HG03521 (cell line): ENCODE measurements around the gene IRF2BP2.
"Not testable (repeated sequence)": the region's sequence is repeated elsewhere in the genome, so short reads cannot be mapped to it uniquely, and the experiment has no call there.

ENCODE experiments used
- ATAC-seq: cut with Tn5 transposase; IDR thresholded peaks from one replicate; pipeline ENCODE4 v1.9.1; 2021; ENCODE audit warnings: mild to moderate bottlenecking, moderate library complexity; ENCODE audit not compliant: unreplicated experiment

IRF2BP2 gene

DNA sequence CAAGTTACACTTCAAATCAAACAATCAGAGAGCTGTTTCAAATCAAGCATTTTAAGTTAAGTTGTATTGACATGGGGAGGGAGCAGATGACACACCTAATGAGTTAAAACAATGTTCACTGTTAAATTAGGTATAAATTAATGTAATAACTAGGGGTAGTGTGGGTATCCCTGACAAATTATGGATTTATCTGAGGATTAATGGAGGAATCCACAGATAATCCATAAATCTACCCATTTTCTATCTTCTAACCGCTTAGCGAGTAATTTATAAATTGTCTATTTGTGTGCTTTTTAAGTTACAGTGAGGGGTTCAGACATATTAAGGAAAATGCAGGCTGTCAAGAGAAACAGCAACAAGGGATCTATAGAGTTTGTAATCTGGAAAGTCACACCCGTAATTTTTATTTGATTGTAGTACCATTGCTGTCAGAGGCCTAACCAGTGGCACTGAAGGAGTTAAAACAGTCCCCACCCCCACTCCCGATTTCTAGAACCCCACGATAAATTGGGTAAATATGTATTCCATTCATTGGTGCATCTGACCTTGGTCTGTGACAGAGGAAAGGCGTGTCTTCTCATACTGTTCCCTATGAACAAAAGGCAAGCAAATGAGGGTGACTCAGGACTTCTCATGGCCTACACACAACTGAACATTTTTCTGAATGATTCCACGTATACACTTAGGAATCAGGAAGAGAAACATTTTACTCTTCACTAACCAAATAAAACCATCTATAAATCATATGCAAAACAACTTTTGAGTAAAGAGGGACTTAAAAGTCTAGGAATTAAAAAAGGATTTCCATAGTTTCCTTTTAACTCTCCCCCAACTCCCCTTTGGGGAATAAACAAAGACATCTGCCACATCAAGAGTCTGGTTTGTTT is 7.4 kb downstream of the IRF2BP2 start:
- ATAC-seq = no peak

DNA sequence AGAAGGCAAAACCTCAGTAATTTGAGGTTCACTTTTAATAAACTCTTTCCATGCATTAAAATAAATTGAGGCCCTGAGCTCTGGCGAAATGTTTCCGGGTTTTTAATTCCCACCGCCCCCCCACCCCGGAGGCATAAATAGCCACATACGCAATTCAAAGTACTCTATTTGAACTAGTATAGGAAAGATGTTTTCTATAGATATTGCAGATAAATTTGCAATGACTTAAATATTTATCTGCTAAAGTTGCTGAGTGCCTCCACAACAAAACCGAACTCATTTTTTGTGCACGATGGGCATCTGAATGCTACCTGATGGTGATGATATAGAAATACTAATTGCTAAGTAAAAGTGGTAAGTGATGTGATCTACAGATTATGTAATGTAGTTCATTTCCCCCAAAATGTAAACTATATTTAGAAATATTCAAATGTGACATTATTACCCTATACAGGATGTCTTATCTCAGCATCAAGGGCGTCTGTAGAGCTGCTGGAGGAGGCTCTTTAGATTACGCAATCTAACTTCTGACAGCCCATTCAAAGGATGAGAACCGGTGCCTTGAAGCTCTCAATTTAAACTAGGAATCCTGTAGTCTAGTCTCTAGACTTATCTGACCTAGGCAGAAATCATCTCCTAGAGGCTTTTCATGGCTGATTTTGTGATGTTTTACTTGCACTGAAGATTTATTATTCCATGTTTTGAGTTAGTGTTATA is 8.5 kb downstream of the IRF2BP2 start:
- no peak for ATAC-seq

DNA sequence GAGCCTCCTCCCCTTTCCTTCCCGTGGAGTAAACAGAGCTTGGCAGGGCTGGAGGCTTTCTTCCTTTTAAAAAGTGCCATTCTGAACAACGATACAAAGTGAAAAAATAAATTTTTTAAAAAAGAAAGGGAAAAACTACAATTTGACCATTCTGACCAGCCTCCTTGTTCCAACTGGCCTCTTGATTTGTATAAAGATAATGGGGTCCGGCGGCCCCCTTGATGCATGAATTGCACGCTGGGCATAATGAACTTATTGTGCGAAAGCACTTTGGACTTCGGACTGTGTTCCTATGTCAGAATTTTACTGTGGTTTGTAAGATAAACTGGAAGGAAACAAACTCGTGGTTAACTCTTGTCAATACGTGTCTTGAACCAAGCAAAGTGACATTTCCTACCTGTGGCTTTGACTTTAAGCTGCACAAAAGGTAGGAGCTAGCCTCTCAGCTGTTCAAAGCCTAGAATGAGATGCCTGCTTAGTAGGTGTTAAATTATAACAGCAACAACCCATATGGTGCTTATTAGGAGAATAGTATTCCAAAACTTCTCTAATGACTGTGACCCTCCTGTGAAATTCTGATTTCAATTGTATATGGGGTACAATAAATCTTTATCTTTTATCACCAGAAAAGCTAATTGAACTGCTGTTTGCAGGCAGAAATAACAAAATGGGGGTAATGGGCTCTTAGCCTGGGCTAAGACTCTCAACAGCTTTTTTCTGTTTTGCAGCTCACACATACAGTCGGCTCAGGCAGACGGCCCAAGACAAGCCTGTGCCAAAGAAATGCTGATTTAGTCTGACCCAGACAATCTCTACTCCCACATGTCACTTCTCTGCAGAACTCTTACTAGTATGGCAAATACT is 9.3 kb downstream of the IRF2BP2 start:
- no peak for ATAC-seq

DNA sequence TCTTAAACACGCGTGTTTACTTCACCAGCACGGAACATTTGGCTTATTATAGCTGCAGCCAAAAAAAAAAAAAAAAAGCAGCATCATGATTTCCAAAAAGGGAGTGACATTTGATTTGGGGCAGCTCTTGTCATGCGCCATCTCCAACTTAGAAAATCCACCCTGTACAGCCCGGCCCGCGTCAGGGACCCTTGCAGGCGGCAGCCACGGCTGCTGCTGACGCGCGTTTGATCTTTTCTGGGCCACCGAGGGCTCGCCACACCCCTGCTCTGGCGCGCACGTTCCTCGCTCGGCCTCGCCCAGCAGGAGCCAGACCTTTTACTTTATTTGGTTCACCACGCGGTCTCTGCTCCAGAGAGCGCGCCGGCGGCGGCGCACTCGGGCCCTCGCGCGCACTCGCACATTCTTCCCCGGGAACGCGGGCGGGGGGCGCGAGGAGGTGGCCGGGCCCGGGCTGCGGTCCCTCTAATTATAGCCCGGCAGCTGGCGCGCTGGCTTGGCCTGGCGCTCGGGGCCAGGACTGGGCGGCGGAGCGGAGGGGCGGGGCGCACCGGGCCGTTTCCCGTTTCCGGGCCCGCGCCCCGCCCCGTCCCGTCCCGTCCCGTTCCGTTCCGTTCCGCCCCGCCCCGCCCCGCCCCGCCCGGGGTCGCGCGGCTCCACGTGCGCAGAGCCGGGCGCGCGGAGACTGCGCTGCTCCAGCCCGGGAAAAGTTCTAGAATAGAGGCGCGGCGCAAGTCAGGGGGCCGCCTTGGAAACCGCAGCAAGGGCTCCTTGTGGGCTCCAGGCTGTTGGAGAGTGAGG is 10.2 kb downstream of the IRF2BP2 start:
- peak; percentile 64 for ATAC-seq

DNA sequence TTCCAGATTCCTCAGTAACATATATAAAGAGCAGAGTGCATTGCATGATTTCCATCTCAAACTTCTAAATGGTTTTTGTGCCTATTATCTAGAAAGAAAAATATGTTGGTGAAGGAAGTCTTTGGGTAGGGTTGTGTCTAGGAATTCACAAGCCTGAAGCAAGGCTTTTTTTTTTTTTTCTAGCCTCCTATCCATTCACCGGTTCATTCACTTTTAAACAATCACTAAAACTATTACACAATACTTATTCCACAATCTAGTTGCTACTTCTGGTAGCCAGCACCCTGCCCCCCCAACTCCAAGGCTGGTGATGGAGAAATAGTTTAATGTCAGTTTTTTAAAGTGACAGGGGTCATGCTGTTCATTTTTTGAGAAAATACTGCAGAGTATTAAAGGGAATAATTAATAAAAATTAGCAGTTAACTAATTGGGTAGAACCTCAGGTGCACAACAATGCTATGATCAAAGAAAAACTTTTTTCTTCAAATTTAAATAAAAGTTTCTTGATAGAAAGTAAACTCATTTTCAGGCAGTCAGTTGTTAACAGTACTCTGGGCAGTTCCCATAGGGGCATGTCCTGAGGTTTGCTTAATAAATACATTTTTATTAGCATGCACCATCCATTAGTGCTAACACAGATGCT is 10.9 kb downstream of the IRF2BP2 start:
- no peak for ATAC-seq

DNA sequence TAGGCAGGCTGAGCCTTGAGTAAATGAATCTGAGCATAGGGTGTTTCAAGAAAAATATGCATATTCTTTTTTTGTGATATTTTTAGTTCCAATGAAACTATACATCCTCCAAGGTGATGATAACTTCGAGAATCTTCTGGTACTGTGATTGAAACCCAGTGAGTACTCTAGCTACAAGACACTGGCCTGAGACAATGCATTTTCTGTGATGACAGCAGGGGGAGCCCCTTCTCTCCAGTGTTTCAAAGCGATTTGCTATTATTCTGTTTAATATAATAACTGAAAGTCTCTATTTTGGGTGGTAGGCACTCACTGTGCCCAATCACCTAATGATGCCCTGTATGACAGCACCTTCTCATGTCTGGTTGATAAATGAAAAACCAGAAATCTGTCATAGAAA is 12.1 kb downstream of the IRF2BP2 start:
- no peak for ATAC-seq

DNA sequence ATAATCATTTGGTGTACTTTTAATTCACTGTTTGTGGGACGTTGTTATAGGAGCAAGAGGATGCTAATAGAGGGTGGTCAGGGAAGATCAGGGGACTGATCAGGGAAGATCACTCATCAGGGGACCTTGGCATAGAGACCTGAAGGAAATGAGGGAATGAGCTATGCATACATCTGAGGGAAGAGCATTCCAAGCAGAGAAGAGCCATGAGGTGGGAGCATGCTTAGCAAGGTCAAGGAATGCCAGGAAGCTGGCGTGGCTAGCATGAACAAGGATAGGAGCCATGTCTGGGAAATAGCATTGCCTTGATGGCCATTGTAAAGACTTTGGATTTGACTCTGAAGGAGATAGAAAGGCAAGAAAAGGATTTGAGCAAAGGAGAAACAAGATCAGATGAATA is 14.1 kb downstream of the IRF2BP2 start:
- no peak for ATAC-seq

DNA sequence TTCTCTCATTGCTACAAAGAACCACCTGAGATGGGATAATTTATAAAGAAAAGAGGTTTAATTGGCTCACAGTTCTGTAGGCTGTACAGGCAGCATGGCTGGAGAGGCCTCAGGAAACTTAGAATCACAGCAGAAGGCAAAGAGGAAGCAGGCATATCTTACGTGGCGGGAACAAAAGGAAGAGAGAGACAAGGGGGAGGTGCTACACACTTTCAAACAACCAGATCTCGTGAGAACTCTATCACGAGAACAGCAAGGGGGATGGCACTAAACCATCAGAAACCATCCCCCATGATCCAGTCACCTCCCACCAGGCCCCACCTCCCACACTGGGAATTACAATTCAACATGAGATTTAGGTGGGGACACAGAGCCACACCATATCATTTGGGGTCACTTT is 15.4 kb downstream of the IRF2BP2 start:
- ATAC-seq = not testable (repeated sequence)

DNA sequence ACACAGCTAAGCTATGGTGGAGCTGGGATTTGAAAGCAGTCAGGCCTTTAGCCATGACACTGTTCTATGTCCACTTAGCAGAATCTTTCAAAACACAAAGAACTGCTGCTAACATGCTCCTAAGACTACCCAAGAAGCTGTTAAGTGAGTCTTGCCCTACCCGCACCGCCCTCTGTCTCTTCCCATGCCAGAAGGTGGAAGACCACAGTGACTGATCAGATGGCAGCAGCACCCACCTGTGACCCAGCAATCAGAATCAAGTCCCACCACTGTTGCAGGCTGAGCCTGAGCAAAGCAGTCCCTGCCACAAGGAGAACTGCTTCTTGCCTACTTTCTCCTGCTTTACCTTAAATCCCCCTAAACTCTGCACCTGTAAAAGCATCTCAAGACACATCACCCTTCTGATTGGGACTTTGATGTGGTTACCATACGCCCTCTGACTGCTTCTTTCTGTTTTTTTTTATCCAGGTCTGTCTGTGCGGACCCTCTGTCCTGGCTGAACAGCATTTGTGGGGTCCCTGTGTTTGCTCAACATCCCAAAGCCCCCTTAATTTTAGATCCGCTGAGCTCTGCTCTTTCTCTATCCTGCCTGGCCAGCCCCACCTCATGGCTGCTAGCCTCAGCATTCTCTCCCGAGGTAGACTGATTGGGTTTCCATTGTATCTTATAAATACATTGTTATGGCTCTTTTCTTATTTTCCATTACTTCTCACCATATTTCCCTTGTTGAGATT is 16.0 kb downstream of the IRF2BP2 start:
- ATAC-seq = no peak

DNA sequence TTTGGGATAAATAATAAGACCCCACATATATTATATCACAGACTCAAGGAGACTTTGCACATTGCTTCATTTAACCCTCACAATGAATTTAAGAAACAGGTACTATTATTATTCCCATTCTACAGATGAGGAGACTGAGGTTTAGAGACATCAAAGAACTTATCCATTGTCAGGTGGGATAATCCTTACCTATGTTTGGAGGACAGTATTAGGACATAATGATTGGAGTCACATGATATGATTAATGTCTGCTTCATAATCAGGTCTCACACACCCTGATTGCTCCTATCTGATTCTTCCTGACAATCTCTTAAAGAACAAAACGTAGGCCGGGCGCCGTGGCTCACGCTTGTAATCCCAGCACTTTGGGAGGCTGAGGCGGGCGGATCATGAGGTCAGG is 16.9 kb downstream of the IRF2BP2 start:
- no peak for ATAC-seq

DNA sequence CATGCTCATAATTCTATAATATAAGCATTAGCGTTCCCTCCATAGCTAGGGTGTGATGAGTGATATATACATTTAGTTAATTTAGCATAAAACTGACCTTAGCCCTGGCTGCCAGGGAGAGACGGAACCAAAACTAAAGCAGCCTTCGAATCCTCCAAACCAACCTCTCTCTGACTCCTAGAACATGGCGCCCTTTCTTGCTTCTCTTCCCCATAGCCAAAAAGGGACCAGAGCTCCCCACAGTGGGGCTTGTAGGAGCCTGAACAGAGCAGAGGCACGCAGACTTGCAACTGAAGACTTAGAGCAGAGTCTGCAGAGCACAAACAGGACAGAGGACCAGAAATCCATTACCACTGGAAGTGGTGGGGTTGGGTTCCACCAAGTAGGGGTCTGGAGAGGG is 17.7 kb downstream of the IRF2BP2 start:
- ATAC-seq = no peak

DNA sequence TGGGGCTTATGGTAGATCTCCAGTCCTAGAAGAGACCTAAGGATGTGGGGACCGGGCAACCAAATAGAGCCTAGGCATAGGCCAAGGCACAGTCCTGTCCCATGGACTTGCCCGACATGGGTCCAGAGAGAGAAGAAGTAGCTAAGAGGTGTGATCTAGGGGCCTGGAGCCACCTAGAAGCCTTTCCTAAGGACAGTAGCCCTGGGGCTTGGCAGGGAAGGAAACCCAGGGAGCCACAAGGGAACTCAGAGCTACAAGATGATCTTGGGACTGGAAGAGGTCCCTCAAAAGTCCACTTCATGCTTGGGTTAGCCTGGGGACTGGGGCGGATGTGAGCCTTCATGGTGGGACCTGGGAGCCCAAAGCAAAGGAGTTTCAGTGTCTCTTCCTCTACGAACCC is 18.8 kb downstream of the IRF2BP2 start:
- ATAC-seq = no peak

DNA sequence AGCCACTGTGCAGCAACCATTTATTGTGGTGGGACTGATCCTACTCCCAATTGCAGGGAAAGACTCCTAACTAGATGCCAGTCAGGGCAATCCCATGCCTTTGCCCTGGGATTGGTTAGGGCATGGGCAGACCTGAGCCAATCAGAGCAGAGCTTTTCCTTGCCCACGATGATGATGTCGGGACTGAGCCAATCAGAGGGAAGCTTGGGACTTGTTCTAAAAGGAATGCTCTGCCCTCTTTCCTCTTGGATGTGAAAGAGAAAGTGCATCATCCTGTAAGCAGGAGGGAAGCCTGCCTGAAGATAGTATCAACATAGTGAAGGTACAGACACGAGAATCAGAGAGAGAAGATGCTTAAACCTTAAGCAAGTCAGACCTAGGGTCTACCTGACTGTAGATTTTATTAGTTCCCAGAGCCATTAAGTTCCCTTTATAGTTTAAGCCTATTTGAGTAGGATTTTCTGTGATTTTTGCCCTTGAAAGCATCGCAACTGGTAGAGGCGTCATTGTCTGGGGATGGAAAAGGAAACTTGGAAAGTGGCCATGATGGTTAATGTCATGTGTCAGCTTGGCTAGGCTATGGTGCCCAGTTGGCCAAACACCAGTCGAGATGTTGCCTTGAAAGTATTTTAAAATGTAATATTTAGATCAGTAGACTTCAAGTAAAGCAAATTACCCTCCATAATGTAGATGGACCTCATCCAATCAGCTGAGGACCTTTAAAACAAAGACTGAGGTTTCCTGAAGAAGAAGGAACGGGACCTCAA is 19.9 kb downstream of the IRF2BP2 start:
- no peak for ATAC-seq

DNA sequence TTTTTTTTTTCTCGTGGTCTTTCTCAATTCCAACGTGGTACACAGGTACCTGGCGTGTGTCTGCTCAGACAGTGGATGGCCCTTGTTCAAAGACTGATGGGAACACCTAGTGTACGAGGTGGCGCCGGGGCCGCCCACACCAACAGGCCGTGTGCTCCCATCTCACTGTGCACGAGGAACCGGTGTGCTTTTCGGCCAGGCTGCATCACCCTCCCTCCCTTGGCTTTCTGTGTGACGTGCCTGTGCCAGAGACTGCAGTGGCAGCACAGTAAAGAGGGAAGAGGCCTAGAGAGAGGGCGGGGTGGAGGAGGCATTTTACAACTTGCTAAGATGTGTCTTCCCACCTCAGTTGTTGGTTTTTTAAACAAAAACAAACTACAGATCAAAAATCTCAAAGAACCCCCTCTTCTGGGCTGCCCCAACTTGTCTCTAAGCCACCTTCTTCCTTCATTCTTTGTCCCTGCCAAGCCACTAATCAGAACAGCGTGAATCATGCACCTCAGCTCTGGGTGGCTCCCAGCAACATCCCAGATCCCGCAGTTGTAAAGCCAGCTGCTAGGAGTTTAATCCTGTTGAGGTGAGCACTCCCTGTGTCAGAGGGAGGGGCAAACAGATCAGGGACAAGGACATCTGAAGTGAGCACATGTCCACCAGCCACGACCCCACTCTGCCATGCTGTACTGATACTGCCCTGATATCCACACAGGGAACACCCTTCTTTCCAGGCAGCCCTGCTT is 20.7 kb downstream of the IRF2BP2 start:
- no peak for ATAC-seq

DNA sequence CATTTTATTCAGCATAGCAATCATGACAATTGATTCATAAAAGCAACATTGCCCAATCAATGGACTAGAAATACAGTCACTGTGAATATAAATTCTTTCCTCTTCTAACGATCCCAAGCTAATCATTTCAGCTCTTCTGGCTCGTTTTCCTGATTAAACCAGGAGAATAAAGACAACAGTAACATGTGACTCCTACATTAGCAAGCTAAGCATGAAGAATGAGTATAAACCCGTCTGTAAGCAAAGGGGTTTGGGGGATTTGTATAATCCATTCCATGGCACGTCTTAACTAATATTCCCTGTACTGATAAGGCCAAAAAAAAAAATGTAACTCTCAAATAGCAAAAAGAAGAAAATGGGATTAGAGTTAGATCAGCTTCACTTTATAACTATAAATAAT is 21.6 kb downstream of the IRF2BP2 start:
- no peak for ATAC-seq

DNA sequence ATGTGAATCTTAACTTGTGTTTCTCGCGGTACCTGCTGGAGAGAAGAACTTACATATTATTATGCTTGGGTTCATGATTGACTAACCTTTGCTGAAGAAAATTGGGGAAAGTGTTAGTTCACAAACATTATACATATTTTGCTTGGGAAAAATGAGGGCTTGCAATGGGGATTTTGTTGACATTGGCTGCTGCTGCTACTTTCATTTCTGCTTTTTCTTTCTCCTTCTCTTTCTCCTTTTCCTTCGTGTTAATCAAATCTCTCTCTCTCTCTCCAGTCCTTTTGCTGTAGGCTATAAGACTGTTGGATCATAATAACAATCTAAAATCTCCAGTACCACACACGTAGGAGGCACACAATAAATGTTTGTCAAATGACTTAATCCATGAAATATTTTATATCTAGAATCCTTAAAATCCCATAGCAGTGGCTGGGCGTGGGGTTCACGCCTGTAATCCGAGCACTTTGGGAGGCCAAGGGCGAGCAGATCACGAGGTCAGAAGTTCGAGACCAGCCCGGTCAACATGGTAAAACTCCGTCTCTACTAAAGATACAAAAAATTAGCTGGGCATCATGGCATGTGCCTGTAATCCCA is 23.0 kb downstream of the IRF2BP2 start:
- no peak for ATAC-seq

DNA sequence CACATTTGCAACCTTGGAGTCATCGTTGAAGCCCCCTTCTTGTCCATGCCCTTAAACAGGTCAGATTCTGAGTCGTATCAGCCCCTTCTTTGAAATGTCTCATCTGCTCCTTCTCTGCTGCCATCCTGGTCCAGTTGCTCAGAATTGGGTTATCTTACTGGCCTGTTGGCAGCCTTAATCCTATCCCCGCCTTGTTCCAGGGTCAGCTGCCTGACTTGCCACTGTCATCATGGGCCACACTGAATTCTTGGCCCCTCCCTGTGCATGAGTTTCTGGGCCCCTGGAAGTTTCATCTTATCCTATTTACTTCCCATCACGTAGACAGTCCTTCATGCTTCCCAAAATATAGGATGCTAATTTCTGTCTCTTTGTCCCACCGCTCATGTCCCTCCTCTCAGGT is 23.7 kb downstream of the IRF2BP2 start:
- ATAC-seq = no peak
